ENCODE data around the gene SLC6A18.

DNA sequence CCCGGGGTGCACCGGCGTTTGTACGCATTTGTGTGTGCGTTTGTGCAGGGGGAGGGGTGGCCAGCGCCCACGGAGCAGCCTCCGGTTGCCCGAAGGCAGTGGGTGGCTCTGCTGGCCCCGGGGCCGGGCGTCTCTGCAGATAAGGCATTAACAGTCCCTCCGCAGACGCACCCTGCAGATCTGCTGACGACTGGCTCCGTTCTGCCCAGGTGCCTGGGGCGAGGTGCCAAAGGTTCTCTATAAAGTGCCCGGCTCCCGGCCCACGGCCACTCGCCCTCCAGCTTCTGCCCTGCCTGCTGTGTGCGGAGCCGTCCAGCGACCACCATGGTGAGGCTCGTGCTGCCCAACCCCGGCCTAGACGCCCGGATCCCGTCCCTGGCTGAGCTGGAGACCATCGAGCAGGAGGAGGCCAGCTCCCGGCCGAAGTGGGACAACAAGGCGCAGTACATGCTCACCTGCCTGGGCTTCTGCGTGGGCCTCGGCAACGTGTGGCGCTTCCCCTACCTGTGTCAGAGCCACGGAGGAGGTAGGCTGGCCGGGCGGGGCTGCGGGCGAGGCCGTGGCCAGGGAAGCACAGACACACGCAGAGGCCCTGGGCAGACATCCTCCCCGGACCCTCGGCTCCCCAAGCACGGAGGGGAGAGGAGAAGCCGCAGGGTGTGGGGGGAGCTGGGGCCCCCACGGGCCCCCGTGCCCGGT lies 23.7 kb upstream of the SLC6A18 start, which contains the start of gene SLC6A19:
- TF ChIP-seq, protein P1, sequence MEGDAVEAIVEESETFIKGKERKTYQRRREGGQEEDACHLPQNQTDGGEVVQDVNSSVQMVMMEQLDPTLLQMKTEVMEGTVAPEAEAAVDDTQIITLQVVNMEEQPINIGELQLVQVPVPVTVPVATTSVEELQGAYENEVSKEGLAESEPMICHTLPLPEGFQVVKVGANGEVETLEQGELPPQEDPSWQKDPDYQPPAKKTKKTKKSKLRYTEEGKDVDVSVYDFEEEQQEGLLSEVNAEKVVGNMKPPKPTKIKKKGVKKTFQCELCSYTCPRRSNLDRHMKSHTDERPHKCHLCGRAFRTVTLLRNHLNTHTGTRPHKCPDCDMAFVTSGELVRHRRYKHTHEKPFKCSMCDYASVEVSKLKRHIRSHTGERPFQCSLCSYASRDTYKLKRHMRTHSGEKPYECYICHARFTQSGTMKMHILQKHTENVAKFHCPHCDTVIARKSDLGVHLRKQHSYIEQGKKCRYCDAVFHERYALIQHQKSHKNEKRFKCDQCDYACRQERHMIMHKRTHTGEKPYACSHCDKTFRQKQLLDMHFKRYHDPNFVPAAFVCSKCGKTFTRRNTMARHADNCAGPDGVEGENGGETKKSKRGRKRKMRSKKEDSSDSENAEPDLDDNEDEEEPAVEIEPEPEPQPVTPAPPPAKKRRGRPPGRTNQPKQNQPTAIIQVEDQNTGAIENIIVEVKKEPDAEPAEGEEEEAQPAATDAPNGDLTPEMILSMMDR (optimal IDR thresholded peaks at IDR 0.05 in 1 of 3, IDR thresholded peaks at IDR 0.05 in 1 of 3, conservative IDR thresholded peaks at IDR 0.05 in 1 of 3; ENCODE audit: extremely low read depth in 1 of 3, insufficient read depth in 2 of 3, low read length in 3 of 3) = no peak
- no peak for TF ChIP-seq EZH2 (IDR thresholded peaks at IDR 0.05; ENCODE audit: low read length)
